Keratinocyte (primary cell): ENCODE measurements around the gene GRPEL1. TPM values are rescaled to one million over a fixed set of nuclear protein-coding genes. Genes with fewer than 3 reads are reported as not detected.

Experiments used
- DNase-seq: peaks from one replicate; pipeline ENCODE4 v3.0.0-alpha.2; 2011; ENCODE audit warnings: low read depth, missing footprints, low spot score
- FAIRE-seq: peaks from 2 replicates; lab custom pipeline; 2011; peaks lifted over from hg19 to GRCh38; lab: Jason Lieb, UNC
- H2AFZ ChIP-seq: 2 replicates; pipeline ENCODE4 v1.6.0; 2012; ENCODE audit warnings: low read length, control low read depth, inconsistent platforms; ENCODE audit not compliant: control insufficient read depth
- H3K27ac ChIP-seq: 2 replicates; pipeline ENCODE4 v1.5.1; 2011; ENCODE audit warnings: low read length; ENCODE audit not compliant: control insufficient read depth, insufficient read depth
- H3K27me3 ChIP-seq: 3 replicates; pipeline ENCODE4 v1.6.0; 2011; ENCODE audit warnings: low read length; ENCODE audit not compliant: control insufficient read depth, insufficient read depth; ENCODE audit errors: extremely low read depth
- H3K36me3 ChIP-seq, 2 experiments: 2 replicates in 1 of 2; 3 replicates in 1 of 2; pipeline ENCODE4 v1.5.1; 2011; ENCODE audit warnings: low read length in 2 of 2, mild to moderate bottlenecking in 1 of 2; ENCODE audit not compliant: control insufficient read depth in 2 of 2, insufficient read depth in 2 of 2; ENCODE audit errors: extremely low read depth in 1 of 2
- H3K4me1 ChIP-seq: 3 replicates; pipeline ENCODE4 v1.5.1; 2011; ENCODE audit warnings: low read length; ENCODE audit not compliant: control insufficient read depth, insufficient read depth; ENCODE audit errors: extremely low read depth
- H3K4me2 ChIP-seq: 3 replicates; pipeline ENCODE4 v1.6.0; 2011; ENCODE audit warnings: low read depth, low read length; ENCODE audit not compliant: control insufficient read depth, insufficient read depth; ENCODE audit errors: extremely low read depth
- H3K4me3 ChIP-seq, 3 experiments: fragments of 200-600 bp in 1 of 3; sonication (generic) in 1 of 3; 2 replicates in 2 of 3; 3 replicates in 1 of 3; pipeline ENCODE4 v1.5.1; 2011 to 2016; ENCODE audit warnings: low read length in 3 of 3, mild to moderate bottlenecking in 3 of 3, control low read depth in 2 of 3, inconsistent platforms in 1 of 3, low read depth in 1 of 3, mixed read lengths in 1 of 3, mixed run types in 1 of 3, moderate library complexity in 1 of 3; ENCODE audit not compliant: control insufficient read depth in 2 of 3, insufficient read depth in 2 of 3; ENCODE audit errors: extremely low read depth in 1 of 3
- H3K79me2 ChIP-seq: 2 replicates; pipeline ENCODE4 v1.6.0; 2012; ENCODE audit warnings: low read length; ENCODE audit not compliant: control insufficient read depth, insufficient read depth
- H3K9ac ChIP-seq: 3 replicates; pipeline ENCODE4 v1.6.0; 2011; ENCODE audit warnings: low read length; ENCODE audit not compliant: control insufficient read depth, insufficient read depth; ENCODE audit errors: extremely low read depth
- H3K9me1 ChIP-seq: 3 replicates; pipeline ENCODE4 v1.6.0; 2011; ENCODE audit warnings: low read length; ENCODE audit not compliant: control insufficient read depth, insufficient read depth; ENCODE audit errors: extremely low read depth
- H3K9me3 ChIP-seq: 2 replicates; pipeline ENCODE4 v1.5.1; 2012; ENCODE audit warnings: low read depth, low read length; ENCODE audit not compliant: control insufficient read depth
- H4K20me1 ChIP-seq: 3 replicates; pipeline ENCODE4 v1.6.0; 2011; ENCODE audit warnings: low read length; ENCODE audit not compliant: control insufficient read depth, insufficient read depth; ENCODE audit errors: extremely low read depth
- CTCF ChIP-seq, 3 experiments: IDR thresholded peaks in 1 of 3; conservative IDR thresholded peaks in 1 of 3; optimal IDR thresholded peaks in 1 of 3; 2 replicates in 2 of 3; 3 replicates in 1 of 3; pipeline versions ENCODE3 to v1.5.1; 2011; ENCODE audit warnings: low read length in 3 of 3, mild to moderate bottlenecking in 3 of 3, moderate library complexity in 2 of 3, control low read depth in 1 of 3, inconsistent platforms in 1 of 3; ENCODE audit not compliant: insufficient read depth in 2 of 3; ENCODE audit errors: extremely low read depth in 1 of 3
- EZH2 ChIP-seq: IDR thresholded peaks from one replicate; pipeline ENCODE4 v1.6.1; 2012; ENCODE audit warnings: inconsistent platforms, mild to moderate bottlenecking, low read length, moderate library complexity
- dilution Hi-C: fragments of 300-500 bp; cut with MboI; formaldehyde crosslinking; loops from one replicate; pipeline ENCODE4 v1.7.0; 2020; ENCODE audit warnings: low sequenced_read_pairs; ENCODE audit not compliant: extremely low pct_ligation_motif_present
- polyA plus RNA-seq, 5 experiments: library from polyadenylated mRNA; depleted of rRNA in 3 of 5; stranded (reverse) in 3 of 5; stranded (forward) in 1 of 5; unstranded in 1 of 5; fragments of >200 nt; gene quantifications; 1 replicate in 1 of 5; 2 replicates in 3 of 5; 3 replicates in 1 of 5; pipeline versions ENCODE4 v1.2.1 to v1.2.3, GENCODE V29; 2011 to 2012; ENCODE audit warnings: missing spikeins in 2 of 5, low read depth in 1 of 5, low replicate concordance in 1 of 5

Gene GRPEL1
- polyA plus RNA-seq, 1 donor (not counting 4 experiments of a cell fraction or from before 2014, with no cell fraction given) = 59.1 TPM

DNA sequence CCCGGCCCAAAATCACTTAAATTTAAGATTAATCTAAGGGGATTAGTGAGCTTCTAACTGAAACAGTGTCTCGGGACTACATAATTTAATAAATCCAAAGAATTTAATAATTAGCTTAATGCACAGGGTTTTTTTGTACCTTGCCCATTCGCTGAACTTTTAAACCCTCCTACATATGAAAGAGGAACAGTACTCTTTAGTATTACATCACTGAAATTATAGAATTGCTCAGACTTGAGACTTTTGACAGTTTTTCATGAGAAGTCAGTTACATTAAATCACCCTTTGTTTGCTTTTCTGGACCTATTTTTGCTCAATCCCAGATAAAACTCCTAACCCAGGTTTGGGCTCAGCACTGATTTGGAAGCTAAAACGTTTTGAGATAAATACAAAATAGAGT, 27.1 kb downstream of the GRPEL1 start:
- FAIRE-seq = no peak
- DNase-seq = no peak
- no peaks in the 10 kb centered on the region for H3K9me3 ChIP-seq
- TF ChIP-seq EZH2 (no peak), CTCF (optimal IDR thresholded peaks at IDR 0.05 in 1 of 3, IDR thresholded peaks at IDR 0.05 in 1 of 3, conservative IDR thresholded peaks at IDR 0.05 in 1 of 3; ENCODE audit: extremely low read depth in 1 of 3, insufficient read depth in 2 of 3, low read length in 3 of 3) (no peak)
- H3K27me3 ChIP-seq = no peaks in the 10 kb centered on the region
- H3K9me1 ChIP-seq = no peaks in the 10 kb centered on the region
- no peak overlapping the region for H2AFZ ChIP-seq
- H3K36me3 ChIP-seq = peaks cover 0 to 8% of the 10 kb centered on the region in 2 experiments
- H3K9ac ChIP-seq = no peak overlapping the region
- H3K4me1 ChIP-seq = peaks cover 13% of the 10 kb centered on the region
- no peak overlapping the region for H3K4me2 ChIP-seq
- H3K4me3 ChIP-seq = no peak overlapping the region
- peaks cover 23% of the 10 kb centered on the region for H3K79me2 ChIP-seq
- H4K20me1 ChIP-seq = peaks cover 5% of the 10 kb centered on the region
- no peak overlapping the region for H3K27ac ChIP-seq
- dilution Hi-C loops = no loop called here

- Histone ChIP-seq H3K27me3 (no peaks in the 10 kb centered on the region), H2AFZ (no peak overlapping the region), H3K9ac (no peak overlapping the region), H3K27ac (no peak overlapping the region), H3K4me3 (no peak overlapping the region), H4K20me1 (no peaks in the 10 kb centered on the region), H3K9me1 (no peaks in the 10 kb centered on the region), H3K4me2 (no peak overlapping the region), H3K36me3 (peaks cover 0 to 2% of the 10 kb centered on the region in 2 experiments), H3K79me2 (no peaks in the 10 kb centered on the region), H3K9me3 (no peaks in the 10 kb centered on the region), H3K4me1 (peaks cover 10% of the 10 kb centered on the region)
- dilution Hi-C loops = no loop called here
- DNase-seq = no peak
- FAIRE-seq = no peak
- TF ChIP-seq CTCF (optimal IDR thresholded peaks at IDR 0.05 in 1 of 3, IDR thresholded peaks at IDR 0.05 in 1 of 3, conservative IDR thresholded peaks at IDR 0.05 in 1 of 3; ENCODE audit: extremely low read depth in 1 of 3, insufficient read depth in 2 of 3, low read length in 3 of 3) (peak in 1 of 3 experiments; percentile 22), EZH2 (no peak)
Observed at GRCh38 chr4:7037425-7037824, 30.4 kb downstream of the GRPEL1 start.
